HepG2 (cell line): ENCODE data around the gene KLRF1. TPM values are rescaled to one million over a fixed set of nuclear protein-coding genes. Genes with fewer than 3 reads are reported as not detected.

Source experiments
- ATAC-seq: fragments of 200-7000 bp; cut with Tn5 transposase; 3 replicates; pipeline ENCODE4 v1.9.1; 2020; ENCODE audit warnings: mild to moderate bottlenecking, moderate library complexity
- BruUV-seq: library from RNA; stranded (reverse); fragments of 400-500 nt; replicated peaks from 2 replicates; lab custom pipeline; 2021; lab: Mats Ljungman, UMichigan
- CTCF ChIA-PET: fragments of 300-600 bp; formaldehyde crosslinking; extraction: SDS; loops from one replicate; lab custom pipeline; 2021; ENCODE audit warnings: low total read pairs, inconsistent platforms, low intra/inter-chr PET ratio; lab: Yijun Ruan, JAX
- POLR2A ChIA-PET: fragments of 350-600 bp; sonication (Branson Sonifier 250); formaldehyde crosslinking; loops from one replicate; lab custom pipeline; 2020; ENCODE audit warnings: antibody characterized with exemption, inconsistent platforms; lab: Yijun Ruan, JAX
- DNase-seq: peaks from one replicate; pipeline ENCODE4 v3.0.0-alpha.2; 2015; ENCODE audit warnings: low spot score
- FAIRE-seq: peaks from 3 replicates; lab custom pipeline; 2011; peaks lifted over from hg19 to GRCh38; lab: Jason Lieb, UNC
- H2AFZ ChIP-seq: one replicate; pipeline ENCODE4 v1.6.1; 2011; ENCODE audit warnings: low read length, inconsistent platforms
- H3K27ac ChIP-seq: fragments of 300-600 bp; 3 replicates; pipeline ENCODE4 v1.8.0; 2011; ENCODE audit warnings: mixed run types, mild to moderate bottlenecking, mixed read lengths, low read length, inconsistent platforms; ENCODE audit not compliant: insufficient read depth; ENCODE audit errors: extremely low read length
- H3K27me3 ChIP-seq, 2 experiments: fragments of 200-600 bp in 1 of 2; 2 replicates in 1 of 2; 3 replicates in 1 of 2; pipeline versions ENCODE4 v1.6.0 to v1.8.0; 2011; ENCODE audit warnings: low read length in 2 of 2, mild to moderate bottlenecking in 2 of 2, moderate library complexity in 2 of 2, inconsistent platforms in 1 of 2; ENCODE audit not compliant: insufficient read depth in 2 of 2, control insufficient read depth in 1 of 2
- H3K36me3 ChIP-seq, 2 experiments: fragments of 200-600 bp in 1 of 2; replicated peaks in 1 of 2; 2 replicates in 1 of 2; 3 replicates in 1 of 2; pipeline versions ENCODE4 v1.5.1 to v1.8.0; 2011; ENCODE audit warnings: low read length in 2 of 2, inconsistent platforms in 1 of 2; ENCODE audit not compliant: insufficient read depth in 2 of 2, control insufficient read depth in 1 of 2
- H3K4me1 ChIP-seq: 2 replicates; pipeline ENCODE4 v1.5.1; 2012; ENCODE audit warnings: low read length, inconsistent platforms; ENCODE audit not compliant: insufficient read depth
- H3K4me2 ChIP-seq: 2 replicates; pipeline ENCODE4 v1.6.0; 2011; ENCODE audit warnings: low read depth, low read length, inconsistent platforms
- H3K4me3 ChIP-seq, 3 experiments: fragments of 200-600 bp in 1 of 3; sonication (generic), shearing (Covaris generic) in 1 of 3; replicated peaks in 1 of 3; 2 replicates each; pipeline ENCODE4 v1.5.1; 2011 to 2016; ENCODE audit warnings: low read length in 3 of 3, inconsistent platforms in 2 of 3, low read depth in 2 of 3, mild to moderate bottlenecking in 2 of 3, control low read depth in 1 of 3, mixed read lengths in 1 of 3; ENCODE audit not compliant: insufficient read depth in 1 of 3
- H3K79me2 ChIP-seq: one replicate; pipeline ENCODE4 v1.6.1; 2011; ENCODE audit warnings: low read length, inconsistent platforms; ENCODE audit not compliant: insufficient read depth
- H3K9ac ChIP-seq: 2 replicates; pipeline ENCODE4 v1.6.0; 2011; ENCODE audit warnings: mild to moderate bottlenecking, low read depth, low read length, inconsistent platforms; ENCODE audit not compliant: insufficient read depth
- H3K9me3 ChIP-seq: 2 replicates; pipeline ENCODE4 v1.5.1; 2012; ENCODE audit warnings: mild to moderate bottlenecking, low read length
- H4K20me1 ChIP-seq: 2 replicates; pipeline ENCODE4 v1.6.0; 2011; ENCODE audit warnings: inconsistent platforms, mild to moderate bottlenecking, low read length, moderate library complexity; ENCODE audit not compliant: insufficient read depth
- HHEX ChIP-seq: IDR thresholded peaks from 2 replicates; pipeline ENCODE4 v1.6.1; 2016; ENCODE audit warnings: control low read depth
- NFE2 ChIP-seq: sonication (generic); formaldehyde crosslinking; IDR thresholded peaks from 2 replicates; pipeline ENCODE4 v1.4.0; 2020; ENCODE audit warnings: missing genetic modification reagents
- TEAD3 ChIP-seq: optimal IDR thresholded peaks from 2 replicates; pipeline ENCODE3; 2016; ENCODE audit warnings: borderline replicate concordance
- ZNF766 ChIP-seq: sonication (generic); formaldehyde crosslinking; IDR thresholded peaks from 2 replicates; pipeline ENCODE4 v1.5.0; 2020; ENCODE audit warnings: missing genetic modification reagents, borderline replicate concordance
- WGBS: methylation state at CpG from one replicate; pipeline ENCODE4 v1.1.6; 2017; ENCODE audit warnings: low lambda C conversion rate; 5-methylcytosine and 5-hydroxymethylcytosine counted together
- in situ Hi-C: cut with HindIII; loops from 2 replicates; pipeline ENCODE4 v1.10.0; 2017; ENCODE audit warnings: low pct_unique_long_range_greater_than_20kb; ENCODE audit not compliant: extremely low pct_ligation_motif_present
- intact Hi-C: fragments of 100-400 bp; cut with micrococcal nuclease; formaldehyde crosslinking; loops from one replicate; pipeline ENCODE4 v1.10.0; 2022; ENCODE audit not compliant: unreplicated experiment
- polyA plus RNA-seq, 8 experiments: library from polyadenylated mRNA; depleted of rRNA in 3 of 8; stranded (reverse) in 7 of 8; unstranded in 1 of 8; fragments of >200 nt; fragmentation: Illumina TruSeq in 4 of 8; extraction: Trizol in 4 of 8; gene quantifications; 2 replicates each; pipeline versions ENCODE4 v1.2.1 to v1.2.3, GENCODE V29; 2011 to 2016; ENCODE audit warnings: low read depth in 4 of 8, missing spikeins in 1 of 8, mixed read lengths in 1 of 8; ENCODE audit not compliant: insufficient read depth in 1 of 8
- total RNA-seq, 5 experiments: library from RNA; depleted of rRNA; stranded (reverse); fragments of >200 nt; fragmentation: Illumina TruSeq; extraction: Trizol; gene quantifications; 2 replicates each; pipeline ENCODE4 v1.2.3, GENCODE V29; 2016; ENCODE audit warnings: low read depth in 1 of 5
- TF ChIP-seq, protein P1 (sequence below): sonication (generic); formaldehyde crosslinking; conservative IDR thresholded peaks from 2 replicates; pipeline ENCODE4 v1.4.0; 2020; ENCODE audit warnings: missing genetic modification reagents
- TF ChIP-seq, protein P2 (sequence below): sonication (generic); formaldehyde crosslinking; IDR thresholded peaks from 2 replicates; pipeline ENCODE4 v1.5.1; 2020; ENCODE audit warnings: mild to moderate bottlenecking, missing genetic modification reagents, moderate library complexity
- TF ChIP-seq, protein P3 (sequence below): sonication (generic); formaldehyde crosslinking; IDR thresholded peaks from 2 replicates; pipeline ENCODE4 v1.4.0; 2020; ENCODE audit warnings: mild to moderate bottlenecking, missing genetic modification reagents

KLRF1 gene
- total and polyA plus RNA-seq, 2 of the 13 experiments (the other 11 are each of a cell fraction or from before 2014, with no cell fraction given): not detected

DNA sequence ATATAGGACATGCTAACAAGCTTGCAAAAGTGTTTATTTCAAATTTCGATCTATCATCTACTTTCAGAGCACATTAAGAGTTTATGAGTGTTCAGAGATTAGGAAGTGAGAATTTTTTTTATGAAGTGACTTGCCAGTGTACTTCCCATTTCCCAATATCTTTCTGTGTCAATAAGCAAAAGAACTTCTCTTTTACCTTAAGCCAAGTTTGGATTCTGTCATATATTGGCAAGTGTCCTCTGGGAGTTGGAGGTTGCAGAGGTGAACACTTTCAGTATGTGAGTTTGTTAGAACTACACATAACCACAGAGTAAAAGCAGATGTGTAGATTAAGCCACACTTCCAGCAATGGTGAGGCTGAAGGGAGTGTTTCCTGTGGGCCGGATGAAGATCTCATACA is 16.6 kb upstream of the KLRF1 start (continued):
- TF ChIP-seq, protein P1, sequence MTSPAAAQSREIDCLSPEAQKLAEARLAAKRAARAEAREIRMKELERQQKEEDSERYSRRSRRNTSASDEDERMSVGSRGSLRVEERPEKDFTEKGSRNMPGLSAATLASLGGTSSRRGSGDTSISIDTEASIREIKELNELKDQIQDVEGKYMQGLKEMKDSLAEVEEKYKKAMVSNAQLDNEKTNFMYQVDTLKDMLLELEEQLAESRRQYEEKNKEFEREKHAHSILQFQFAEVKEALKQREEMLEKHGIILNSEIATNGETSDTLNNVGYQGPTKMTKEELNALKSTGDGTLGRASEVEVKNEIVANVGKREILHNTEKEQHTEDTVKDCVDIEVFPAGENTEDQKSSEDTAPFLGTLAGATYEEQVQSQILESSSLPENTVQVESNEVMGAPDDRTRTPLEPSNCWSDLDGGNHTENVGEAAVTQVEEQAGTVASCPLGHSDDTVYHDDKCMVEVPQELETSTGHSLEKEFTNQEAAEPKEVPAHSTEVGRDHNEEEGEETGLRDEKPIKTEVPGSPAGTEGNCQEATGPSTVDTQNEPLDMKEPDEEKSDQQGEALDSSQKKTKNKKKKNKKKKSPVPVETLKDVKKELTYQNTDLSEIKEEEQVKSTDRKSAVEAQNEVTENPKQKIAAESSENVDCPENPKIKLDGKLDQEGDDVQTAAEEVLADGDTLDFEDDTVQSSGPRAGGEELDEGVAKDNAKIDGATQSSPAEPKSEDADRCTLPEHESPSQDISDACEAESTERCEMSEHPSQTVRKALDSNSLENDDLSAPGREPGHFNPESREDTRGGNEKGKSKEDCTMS (CRISPR knock-in tag): no peak
- TF ChIP-seq, protein P2, sequence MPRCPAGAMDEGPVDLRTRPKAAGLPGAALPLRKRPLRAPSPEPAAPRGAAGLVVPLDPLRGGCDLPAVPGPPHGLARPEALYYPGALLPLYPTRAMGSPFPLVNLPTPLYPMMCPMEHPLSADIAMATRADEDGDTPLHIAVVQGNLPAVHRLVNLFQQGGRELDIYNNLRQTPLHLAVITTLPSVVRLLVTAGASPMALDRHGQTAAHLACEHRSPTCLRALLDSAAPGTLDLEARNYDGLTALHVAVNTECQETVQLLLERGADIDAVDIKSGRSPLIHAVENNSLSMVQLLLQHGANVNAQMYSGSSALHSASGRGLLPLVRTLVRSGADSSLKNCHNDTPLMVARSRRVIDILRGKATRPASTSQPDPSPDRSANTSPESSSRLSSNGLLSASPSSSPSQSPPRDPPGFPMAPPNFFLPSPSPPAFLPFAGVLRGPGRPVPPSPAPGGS (CRISPR knock-in tag): no peak
- TF ChIP-seq HHEX (CRISPR knock-in tag) (no peak), TEAD3 (CRISPR knock-in tag) (no peak)
- TF ChIP-seq, protein P3, sequence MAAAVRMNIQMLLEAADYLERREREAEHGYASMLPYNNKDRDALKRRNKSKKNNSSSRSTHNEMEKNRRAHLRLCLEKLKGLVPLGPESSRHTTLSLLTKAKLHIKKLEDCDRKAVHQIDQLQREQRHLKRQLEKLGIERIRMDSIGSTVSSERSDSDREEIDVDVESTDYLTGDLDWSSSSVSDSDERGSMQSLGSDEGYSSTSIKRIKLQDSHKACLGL (CRISPR knock-in tag): no peak

DNA sequence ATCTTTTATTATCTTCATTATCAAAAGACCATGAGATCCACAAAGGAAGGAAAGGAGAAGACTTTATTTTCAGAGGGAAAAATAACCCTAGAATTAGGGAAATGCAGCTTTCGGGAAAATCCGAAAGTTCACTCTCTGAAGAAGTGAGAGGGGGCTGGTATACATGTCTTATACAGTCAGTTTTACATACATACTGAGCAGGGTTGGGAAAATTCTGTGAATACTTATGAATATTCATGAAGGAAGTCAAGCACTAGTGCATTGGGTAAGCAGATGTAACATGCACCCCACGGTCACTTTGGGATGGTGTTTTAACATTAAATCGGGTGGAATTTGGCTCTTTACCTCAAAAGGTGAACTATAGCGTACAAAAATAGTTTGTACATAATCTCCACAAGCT is 15.7 kb upstream of the KLRF1 start:
- POLR2A ChIA-PET: no interaction called here
- Histone ChIP-seq H2AFZ (no peak overlapping the region), H3K27me3 (peaks cover 0 to 37% of the 10 kb centered on the region in 2 experiments; a peak in 3 of 5 replicates), H3K36me3 (no peaks in the 10 kb centered on the region), H3K9ac (no peak overlapping the region), H3K4me1 (no peaks in the 10 kb centered on the region), H4K20me1 (no peaks in the 10 kb centered on the region), H3K4me3 (no peak overlapping the region), H3K79me2 (no peaks in the 10 kb centered on the region)
- DNase-seq (no peak), FAIRE-seq (no peak), ATAC-seq (no peak)
- 6% methylated on average over 5 of the region's 5 CpGs for WGBS
- intact Hi-C loops: loop anchor here (5.0 kb wide), 1 partner anchor 331 kb away; no protein-coding TSS in a partner anchor
- CTCF ChIA-PET: no interaction called here
- in situ Hi-C loops: no loop called here
- no TSS peak for BruUV-seq
- TF ChIP-seq ZNF766 (CRISPR knock-in tag): no peak
- TF ChIP-seq NFE2: no peak
- TF ChIP-seq, all 625 proteins: peak for 0
- Histone ChIP-seq H3K4me2 (no peak overlapping the region), H3K9me3 (no peaks in the 10 kb centered on the region), H3K27ac (no peak overlapping the region)
